ENCODE data around the gene PDE6B.
"Not testable (repeated sequence)": the region's sequence is repeated elsewhere in the genome, so short reads cannot be mapped to it uniquely, and the experiment has no call there.

PDE6B gene

GRCh38 chr4:683247-683897 is 58.0 kb downstream of the PDE6B start:
- DNase-seq (ENCODE audit: low spot score), result no peak

GRCh38 chr4:683982-684622 is 58.7 kb downstream of the PDE6B start:
- peak; percentile 39 for DNase-seq (ENCODE audit: low spot score)

GRCh38 chr4:684623-685327 is 59.4 kb downstream of the PDE6B start:
- no peak for DNase-seq (ENCODE audit: low spot score)

- no peak for DNase-seq (ENCODE audit: low spot score)
Measured at GRCh38 chr4:685679-686412, 60.5 kb downstream of the PDE6B start.

- no peak for DNase-seq (ENCODE audit: low spot score)
Measured at GRCh38 chr4:686413-687040, 61.2 kb downstream of the PDE6B start.

- peak; percentile 71 for DNase-seq (ENCODE audit: low spot score)
Measured at GRCh38 chr4:687048-687970, 61.9 kb downstream of the PDE6B start.

GRCh38 chr4:687971-688853 is 62.8 kb downstream of the PDE6B start:
- no peak for DNase-seq (ENCODE audit: low spot score)

GRCh38 chr4:688854-689681 is 63.7 kb downstream of the PDE6B start, which contains the start of gene SLC49A3:
TSS of gene SLC49A3 (minus strand) at chr4:689151. CDS start at chr4:689127, 24 bp downstream.
- DNase-seq (ENCODE audit: low spot score), result no peak

- no peak for DNase-seq (ENCODE audit: low spot score)
Measured at GRCh38 chr4:689723-690122, 64.3 kb downstream of the PDE6B start.

- DNase-seq (ENCODE audit: low spot score), result no peak
Measured at GRCh38 chr4:692771-693554, 67.6 kb downstream of the PDE6B start.

GRCh38 chr4:694341-694940 is 69.1 kb downstream of the PDE6B start:
- not testable (repeated sequence) for DNase-seq (ENCODE audit: low spot score)

- DNase-seq (ENCODE audit: low spot score), result no peak
Measured at GRCh38 chr4:699816-700580, 74.6 kb downstream of the PDE6B start.

GRCh38 chr4:700587-701264 is 75.4 kb downstream of the PDE6B start:
- DNase-seq (ENCODE audit: low spot score), result no peak

GRCh38 chr4:702618-703048 is 77.3 kb downstream of the PDE6B start:
- DNase-seq (ENCODE audit: low spot score), result no peak

GRCh38 chr4:703336-704197 is 78.2 kb downstream of the PDE6B start:
- no peak for DNase-seq (ENCODE audit: low spot score)

Data from SW480 (cell line).